ENCODE data around the gene PLK3.
A peak's percentile ranks its signal among the peaks of the same experiment; 100 is the strongest.
"Not testable (repeated sequence)": the region's sequence is repeated elsewhere in the genome, so short reads cannot be mapped to it uniquely, and the experiment has no call there.

The PLK3 gene

DNA sequence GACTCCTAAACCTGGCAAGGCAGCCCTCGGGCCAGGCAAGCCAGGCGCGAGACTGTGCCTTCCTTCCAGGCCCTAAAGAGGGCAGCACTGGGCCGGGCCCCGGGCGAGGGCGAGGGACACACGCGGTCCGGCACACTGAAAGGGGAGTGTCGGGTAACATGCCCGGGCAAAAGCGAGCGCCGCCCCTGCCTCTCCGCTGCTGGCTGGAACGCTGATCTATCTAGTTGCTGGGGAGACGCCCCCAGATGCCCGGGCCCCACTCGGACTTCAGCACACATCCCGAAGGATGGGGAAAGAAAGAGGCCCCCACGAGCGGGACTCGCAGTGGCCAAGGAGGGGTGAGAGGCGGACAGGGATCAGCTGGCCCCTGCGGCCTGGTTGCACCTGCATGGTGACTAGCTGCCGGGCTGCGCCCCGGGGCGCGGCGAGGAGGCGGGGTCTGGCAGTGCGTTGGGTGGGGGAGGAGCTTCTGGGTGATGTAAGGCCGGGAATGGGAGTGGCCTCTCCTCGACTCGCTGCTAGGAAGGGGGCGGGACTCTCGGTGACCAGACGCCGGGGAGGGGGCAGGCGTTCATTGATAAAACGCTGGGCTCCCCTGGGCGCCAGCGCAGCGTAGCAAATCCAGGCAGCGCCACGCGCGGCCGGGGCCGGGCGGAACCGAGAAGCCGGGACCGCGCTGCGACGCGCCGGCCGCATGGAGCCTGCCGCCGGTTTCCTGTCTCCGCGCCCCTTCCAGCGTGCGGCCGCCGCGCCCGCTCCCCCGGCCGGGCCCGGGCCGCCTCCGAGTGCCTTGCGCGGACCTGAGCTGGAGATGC, at the start of gene PLK3:
Gene PLK3, plus strand, starts transcription at position 608 of the 815 bp plus-strand sequence. Its CDS starts 87 bp downstream, at position 695.
- DNase-seq, result peak; percentile 93 to 100 (median 98)
- intact Hi-C loops (cut with DNase I), result loop anchor here (2.0 kb wide), 1 partner anchor 21 kb away; no protein-coding TSS in a partner anchor

DNA sequence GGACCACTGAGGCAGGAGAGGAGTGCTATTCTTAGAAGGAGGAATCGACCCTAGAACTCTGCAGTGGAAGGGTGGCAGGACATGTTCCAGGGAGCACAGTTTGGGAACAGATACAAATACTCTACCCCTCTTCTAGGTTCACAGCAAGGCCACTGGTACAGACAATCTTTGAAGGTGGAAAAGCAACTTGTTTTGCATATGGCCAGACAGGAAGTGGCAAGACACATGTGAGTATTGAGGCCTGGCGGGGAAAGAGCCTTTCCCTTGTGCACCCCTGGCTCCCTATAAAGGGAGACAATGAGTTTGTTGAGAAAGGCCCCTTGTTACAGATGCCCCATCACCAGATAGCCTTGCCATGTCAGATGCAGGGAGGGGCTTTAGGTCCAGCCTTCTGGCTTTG, 42.8 kb upstream of the PLK3 start:
- DNase-seq, result no peak
- intact Hi-C loops (cut with DNase I), result no loop called here

DNA sequence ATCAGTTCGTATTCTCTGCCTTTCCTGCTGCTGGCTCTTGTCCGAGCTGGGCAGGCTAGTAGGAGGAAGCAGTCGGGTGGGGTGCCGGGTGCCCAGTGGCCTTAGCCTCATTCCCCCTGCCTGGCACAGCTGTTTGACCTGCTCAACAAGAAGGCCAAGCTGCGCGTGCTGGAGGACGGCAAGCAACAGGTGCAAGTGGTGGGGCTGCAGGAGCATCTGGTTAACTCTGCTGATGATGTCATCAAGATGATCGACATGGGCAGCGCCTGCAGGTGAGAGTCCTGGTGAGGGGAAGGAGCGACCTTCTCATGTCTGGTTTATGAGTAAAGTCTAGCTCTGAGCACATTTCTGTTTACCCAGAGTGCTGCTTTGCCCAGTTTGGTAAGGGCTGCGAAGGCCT, 41.1 kb upstream of the PLK3 start:
- no peak for DNase-seq
- intact Hi-C loops (cut with DNase I), result no loop called here

DNA sequence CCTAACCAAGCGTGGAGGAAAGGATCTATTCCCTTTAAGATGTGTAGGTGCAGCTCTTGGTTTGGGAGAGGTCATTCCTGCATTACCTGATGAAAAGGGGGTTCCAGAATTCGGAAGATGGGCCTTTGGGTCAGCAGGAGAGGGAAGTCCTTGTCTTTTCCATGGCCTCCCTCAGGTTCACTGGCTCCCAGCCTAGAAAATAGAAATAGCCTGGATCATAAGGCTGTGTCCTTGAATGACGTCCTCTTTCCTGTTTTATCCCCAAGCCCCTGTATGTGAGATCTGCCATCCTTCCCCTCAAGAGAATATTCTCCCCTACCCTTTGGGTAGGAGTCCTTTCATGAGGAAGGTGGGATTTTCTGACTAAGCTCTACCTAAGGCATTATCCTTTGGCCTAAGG, 39.3 kb upstream of the PLK3 start:
- DNase-seq, result no peak
- intact Hi-C loops (cut with DNase I), result no loop called here

DNA sequence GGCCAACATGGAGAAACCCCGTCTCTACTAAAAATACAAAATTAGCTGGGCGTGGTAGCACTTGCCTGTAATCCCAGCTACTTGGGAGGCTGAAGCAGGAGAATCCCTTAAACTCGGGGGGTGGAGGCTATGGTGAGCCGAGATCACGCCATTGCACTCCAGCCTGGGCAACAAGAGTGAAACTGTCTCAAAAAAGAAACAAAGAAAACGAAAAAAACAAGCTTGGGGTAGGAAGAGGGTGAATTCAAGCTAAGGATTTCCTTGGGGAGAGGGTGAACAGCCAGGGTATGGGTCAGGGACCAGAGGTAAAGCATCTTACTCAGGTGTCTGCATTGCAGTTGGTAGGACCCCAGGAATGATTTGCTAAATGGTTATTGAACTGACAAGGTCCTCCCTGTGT, 33.8 kb upstream of the PLK3 start:
- DNase-seq; intact Hi-C loops (cut with DNase I): not testable (repeated sequence)

DNA sequence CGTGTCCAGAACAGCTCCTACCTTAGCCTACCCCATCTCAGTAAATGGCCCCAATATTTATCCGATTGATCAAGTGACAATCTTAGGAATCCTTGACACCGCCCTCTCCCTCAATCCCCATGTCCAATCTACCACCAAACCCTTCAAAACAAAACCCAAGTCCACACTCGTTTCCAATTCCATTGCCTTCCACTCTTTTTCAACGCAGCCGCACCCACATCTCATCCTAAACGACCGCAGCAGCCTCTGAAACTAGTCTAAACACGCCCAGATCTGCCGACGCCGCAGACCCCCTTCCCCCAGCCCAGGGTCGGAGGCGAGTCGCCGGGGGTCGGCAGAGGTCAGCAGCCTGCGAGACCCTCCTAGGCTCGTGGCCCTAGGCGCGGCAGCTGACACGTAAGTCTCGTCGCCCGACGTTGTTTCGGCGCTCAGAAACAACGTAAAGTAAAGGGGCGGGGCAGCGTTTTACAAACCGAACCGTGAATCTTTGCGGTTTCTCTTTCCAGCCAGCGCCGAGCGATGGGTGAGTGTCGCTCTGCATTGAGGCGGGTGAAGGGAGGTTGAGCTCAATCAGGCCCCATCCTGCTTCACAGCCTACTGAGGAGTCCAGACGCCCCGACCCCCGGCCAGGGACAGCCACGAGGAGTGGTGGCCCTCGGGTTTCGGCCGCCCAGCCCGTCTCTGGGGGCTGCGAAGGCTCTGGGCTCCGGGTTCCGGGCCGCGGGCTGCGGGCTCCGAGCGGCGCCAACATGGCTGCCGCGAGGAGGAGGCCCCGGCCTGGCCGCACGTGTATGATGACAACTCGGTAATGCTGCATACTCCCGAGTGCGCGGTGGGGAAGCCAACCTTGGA, 24.9 kb upstream of the PLK3 start, which contains the start of gene RPS8:
Gene RPS8, plus strand, starts transcription at position 463 of the 852 bp plus-strand sequence. Its CDS starts 57 bp downstream, at position 520.
- peak; percentile 85 to 96 (median 92) for DNase-seq
- intact Hi-C loops (cut with DNase I), result loop anchor here (5.0 kb wide), 1 partner anchor 33 kb away; no protein-coding TSS in a partner anchor

DNA sequence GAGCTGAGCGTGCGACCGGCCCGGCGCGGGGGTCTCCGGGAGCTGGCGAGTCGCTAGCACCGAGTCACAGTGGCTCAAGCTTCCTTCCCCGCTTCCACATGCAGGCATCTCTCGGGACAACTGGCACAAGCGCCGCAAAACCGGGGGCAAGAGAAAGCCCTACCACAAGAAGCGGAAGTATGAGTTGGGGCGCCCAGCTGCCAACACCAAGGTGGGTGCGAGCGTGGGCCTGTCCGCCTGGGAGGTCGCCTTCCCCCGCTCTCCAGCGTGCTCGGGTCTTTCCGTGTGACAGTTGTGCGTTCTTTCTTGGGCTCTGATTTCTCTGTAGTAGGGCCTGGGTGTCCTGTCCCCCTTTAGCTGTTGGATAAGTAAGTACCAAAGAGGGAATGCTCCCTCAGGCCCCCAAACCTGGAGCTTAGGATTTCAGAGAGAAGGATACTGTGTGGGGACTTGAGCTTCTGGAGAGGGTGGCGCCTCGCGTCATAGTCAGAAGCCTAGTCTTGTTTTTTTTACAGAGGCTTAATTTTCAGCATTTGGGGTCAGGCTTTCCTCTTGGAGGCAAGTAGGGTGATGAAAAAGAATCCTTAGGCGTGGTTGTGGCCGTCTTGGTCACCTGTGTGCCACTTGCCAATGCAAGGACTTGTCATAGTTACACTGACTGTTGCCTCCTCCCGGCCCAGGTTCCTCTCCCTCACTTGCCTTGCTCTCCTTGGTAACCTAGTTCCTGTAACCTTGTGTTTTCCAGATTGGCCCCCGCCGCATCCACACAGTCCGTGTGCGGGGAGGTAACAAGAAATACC, 24.0 kb upstream of the PLK3 start:
- intact Hi-C loops (cut with DNase I), result loop anchor here (5.0 kb wide), 1 partner anchor 34 kb away; no protein-coding TSS in a partner anchor
- peak in 10 of 42 donors; percentile 15 to 45 (median 30) for DNase-seq

DNA sequence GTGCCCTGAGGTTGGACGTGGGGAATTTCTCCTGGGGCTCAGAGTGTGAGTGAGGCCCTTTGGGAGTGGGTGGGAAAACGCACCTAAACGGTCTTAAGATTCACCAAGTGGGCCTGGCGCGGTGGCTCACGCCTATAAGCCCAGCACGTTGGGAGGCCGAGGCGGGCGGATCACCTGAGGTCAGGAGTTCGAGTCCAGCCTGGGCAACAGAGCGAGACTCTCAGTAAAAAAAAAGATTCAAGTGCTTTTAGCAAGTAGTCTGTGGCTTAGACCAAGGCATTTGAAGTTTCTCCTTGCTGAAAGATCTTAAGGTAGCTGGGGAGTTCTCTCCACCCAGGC, 23.5 kb upstream of the PLK3 start:
- intact Hi-C loops (cut with DNase I), result loop anchor here (5.0 kb wide), 1 partner anchor 34 kb away; no protein-coding TSS in a partner anchor
- DNase-seq, result no peak

DNA sequence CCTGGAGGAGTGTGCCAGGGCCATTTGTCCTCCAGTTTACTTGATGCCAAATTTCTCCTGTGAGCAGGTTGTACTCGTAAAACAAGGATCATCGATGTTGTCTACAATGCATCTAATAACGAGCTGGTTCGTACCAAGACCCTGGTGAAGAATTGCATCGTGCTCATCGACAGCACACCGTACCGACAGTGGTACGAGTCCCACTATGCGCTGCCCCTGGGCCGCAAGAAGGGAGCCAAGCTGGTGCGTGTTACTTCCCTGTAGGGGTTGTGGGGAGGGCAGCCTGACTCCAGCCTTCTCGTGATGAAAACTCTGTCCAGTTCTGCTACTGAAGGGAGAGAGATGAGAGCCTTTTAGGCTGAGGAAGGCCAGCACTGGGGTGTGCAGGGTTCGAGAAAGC, 22.6 kb upstream of the PLK3 start:
- intact Hi-C loops (cut with DNase I), result loop anchor here (5.0 kb wide), 1 partner anchor 35 kb away; no protein-coding TSS in a partner anchor
- no peak for DNase-seq

DNA sequence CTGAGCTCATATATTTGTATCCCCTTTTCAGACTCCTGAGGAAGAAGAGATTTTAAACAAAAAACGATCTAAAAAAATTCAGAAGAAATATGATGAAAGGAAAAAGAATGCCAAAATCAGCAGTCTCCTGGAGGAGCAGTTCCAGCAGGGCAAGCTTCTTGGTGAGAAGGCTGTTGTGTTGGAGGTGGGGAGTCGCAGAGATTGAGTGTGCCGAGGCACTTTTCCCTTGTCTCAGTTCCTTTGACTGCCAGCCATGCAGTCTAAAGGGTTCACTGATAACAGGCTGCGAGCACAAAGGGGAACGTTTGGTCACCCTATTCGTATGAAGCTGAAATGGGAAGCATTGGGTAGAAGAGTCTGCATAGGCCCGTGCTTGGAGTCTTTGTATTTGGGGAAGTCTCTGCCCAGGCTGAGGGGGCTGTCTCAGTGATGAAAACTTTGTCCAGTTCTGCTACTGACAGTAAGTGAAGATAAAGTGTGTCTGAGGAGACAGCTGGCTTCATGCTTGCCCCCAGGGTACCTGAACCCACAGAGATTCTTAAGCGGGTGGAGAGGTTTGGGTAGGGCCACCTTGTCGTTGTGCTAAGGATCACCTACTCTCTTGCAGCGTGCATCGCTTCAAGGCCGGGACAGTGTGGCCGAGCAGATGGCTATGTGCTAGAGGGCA, 22.1 kb upstream of the PLK3 start:
- DNase-seq, result no peak
- intact Hi-C loops (cut with DNase I), result loop anchor here (5.0 kb wide), 1 partner anchor 36 kb away; no protein-coding TSS in a partner anchor

DNA sequence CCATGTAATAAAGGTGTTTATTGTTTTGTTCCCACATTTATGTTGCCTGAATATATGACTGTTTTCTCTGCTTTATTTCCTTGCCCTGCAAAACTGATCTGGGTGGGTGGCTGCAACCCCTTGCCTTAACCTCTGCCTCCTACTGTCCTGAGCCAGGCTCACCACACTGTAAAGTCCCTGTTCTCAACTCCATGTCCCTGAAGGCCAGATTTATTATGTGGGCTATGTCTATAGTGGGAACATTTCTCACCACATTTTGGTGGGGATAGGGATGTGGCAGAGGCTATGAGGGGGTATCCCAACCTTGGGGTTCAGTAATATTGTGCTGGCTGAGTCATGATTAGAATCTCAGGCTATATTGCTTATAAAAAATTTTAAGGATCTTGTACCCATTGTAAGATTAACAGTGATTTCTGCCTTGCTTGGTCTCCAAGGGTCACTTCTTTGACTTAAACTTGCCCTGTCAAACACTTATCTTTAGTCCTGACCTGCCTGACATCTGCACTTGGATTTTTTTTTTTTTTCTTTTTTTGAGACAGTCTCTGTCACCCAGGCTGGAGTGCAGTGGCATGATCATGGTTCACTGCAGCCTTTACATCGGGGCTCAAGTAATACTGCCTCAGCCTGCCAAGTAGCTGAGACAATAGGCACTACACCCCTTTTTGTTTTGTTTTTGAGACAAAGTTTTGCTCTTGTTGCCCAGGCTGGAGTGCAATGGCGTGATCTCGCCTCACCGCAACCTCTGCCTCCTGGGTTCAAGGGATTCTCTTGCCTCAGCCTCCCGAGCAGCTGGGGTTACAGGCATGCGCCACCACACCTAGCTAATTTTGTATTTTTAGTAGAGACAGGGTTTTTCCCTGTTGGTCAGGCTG, 21.2 kb upstream of the PLK3 start:
- no peak for DNase-seq
- intact Hi-C loops (cut with DNase I), result loop anchor here (5.0 kb wide), 1 partner anchor 37 kb away; no protein-coding TSS in a partner anchor

DNA sequence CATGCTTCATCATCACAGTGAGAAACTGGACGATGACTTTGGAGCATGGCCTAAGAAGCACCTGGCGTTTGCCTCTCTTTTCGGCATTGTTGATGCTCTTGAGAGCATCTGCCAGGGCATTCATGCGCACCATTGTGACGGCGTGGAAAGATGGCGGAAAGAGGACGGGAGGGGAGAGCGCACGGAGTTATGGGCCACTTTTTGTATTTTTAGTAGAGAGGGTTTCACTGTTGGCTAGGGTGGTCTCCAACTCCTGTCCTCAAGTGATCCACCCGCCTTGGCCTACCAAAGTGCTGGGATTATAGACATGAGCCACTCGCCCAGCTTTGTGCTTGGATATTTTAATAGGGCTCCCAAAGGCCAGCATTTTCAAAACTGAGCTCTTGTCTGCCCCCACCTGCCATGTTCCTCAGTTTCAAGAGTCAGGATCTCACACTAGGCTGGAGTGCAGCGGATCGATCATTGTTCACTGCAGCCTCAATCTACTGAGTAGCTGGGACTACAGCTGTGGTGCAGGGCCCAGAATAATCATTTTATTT, 19.5 kb upstream of the PLK3 start:
- DNase-seq, result no peak
- intact Hi-C loops (cut with DNase I), result no loop called here

DNA sequence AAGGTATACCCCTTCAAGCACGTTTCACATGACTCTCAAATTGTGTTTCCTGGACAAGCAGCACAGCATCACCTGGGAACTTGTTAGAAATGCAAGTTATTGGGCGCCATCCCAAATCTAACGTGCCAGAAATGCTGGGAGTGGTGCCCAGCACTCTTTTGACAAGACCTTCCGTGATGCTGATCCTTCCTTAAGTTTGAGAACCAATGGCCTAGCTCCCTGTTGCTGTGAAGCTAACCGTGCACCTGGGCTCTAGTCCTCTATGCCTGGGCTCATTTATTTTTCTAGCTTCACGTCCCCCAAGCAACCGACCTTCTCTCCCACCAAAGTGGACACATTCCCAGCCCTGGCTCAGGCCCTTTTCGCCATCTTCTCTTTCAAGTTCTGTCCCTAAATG, 16.5 kb upstream of the PLK3 start:
- no peak for DNase-seq
- intact Hi-C loops (cut with DNase I), result no loop called here

DNA sequence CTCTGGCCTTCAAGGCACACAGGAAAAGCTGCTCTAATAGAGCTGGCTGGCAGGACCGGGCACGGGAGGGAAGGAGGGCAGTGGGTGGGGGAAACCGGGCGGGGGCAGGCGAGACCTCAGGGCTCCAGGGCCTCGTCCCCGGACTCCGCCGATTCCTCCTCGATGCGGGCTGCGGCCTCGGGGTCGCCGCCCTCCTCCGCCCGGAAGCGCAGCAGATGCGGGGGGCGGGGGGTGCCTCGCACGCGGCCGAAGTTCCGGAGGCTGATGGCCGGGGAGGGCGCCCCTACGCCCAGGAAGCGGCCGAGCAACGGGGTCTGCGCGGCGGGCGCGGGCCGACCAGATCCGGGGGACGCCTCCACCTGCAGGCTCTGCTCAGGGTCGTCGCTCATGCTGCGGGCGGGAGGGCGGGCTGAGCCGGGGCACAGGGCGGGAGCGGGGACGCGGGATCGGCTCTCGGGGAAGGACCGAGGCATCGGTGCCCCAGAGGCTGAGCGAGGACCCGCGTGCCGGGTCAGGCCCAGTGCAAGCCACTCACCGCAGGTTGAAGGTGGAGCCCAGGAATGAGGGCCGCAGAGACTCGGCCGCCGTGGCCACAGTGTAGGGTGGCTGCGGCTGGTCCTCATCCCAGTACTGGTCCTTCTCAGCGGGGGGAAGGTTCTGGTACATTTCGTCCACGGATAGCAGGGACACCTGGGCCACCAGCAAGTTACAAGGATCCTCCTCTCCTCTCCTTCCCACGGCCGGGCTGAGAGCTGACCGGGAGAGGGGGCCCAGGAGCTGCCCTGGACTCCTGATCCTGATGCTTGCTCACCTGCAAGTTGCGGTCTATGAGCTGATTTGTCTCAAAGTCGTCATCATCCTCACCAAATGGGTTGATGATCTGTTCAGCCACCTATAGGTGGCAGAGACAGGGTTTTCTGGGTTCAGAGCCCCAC, 15.8 kb upstream of the PLK3 start:
- intact Hi-C loops (cut with DNase I), result no loop called here
- DNase-seq, result peak in 9 of 42 donors; percentile 14 to 51 (median 39)

DNA sequence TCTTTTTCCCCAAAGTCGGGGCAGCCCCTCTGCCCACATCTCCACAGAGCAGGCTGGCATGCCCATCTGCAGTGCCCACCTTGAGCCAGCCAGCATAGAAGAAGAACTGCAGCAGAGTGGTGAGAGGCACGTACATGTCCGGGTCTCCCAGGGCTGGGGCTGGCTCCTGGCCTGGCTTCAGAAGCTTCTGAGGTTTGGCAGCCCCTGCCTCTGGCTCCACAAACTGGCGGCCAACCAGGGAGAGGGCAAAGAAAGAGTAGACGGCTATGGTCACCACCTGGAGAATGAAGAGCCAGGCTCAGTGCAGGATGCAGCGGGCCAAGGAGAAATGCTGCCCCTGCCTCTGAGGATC, 15.2 kb upstream of the PLK3 start:
- DNase-seq, result no peak
- intact Hi-C loops (cut with DNase I), result no loop called here

DNA sequence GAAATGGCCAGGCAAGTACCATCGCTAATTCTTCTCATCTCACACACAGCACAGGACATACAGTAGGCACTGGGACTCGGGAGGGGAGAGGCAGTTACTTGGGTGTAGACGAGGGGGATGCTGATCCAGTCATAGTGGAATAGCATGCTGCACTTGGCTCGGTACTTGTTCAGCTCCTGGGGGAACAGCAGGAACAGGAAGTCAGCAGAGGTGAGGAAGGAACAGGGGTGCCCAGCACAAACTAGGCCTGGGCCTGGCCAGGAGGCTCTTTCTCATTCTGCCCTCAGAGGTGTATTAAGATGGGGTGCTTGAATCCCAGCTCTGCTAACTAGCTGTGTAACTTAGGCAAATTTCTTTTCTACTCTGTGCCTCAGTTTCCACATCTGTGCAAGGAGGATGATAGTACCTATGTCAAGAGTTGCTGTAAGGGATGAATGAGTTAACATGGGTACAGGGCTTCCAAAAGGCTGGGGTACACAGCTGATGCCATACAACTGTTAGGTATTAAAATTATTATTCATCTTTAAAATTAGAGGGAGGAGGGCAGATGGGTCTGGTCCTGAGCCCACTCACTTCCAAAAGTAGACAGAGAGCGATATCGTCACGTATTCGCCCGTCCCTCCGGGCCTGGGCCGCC, 14.6 kb upstream of the PLK3 start:
- intact Hi-C loops (cut with DNase I), result no loop called here
- no peak for DNase-seq
